Gastrocnemius medialis (tissue), 4 donors: ENCODE data around the gene ATAD3A.

Source experiments
- CTCF ChIP-seq, 5 experiments: fragments of 450-650 bp in 3 of 5; fragments of 200-600 bp in 2 of 5; sonication (generic) in 2 of 5; IDR thresholded peaks in 4 of 5; conservative IDR thresholded peaks in 1 of 5; 1 replicate in 4 of 5; 2 replicates in 1 of 5; pipeline ENCODE4 v1.5.1; 2016 to 2019; ENCODE audit warnings: antibody characterized with exemption in 5 of 5, mild to moderate bottlenecking in 3 of 5, moderate library complexity in 3 of 5
- POLR2A ChIP-seq, 2 donors: fragments of 450-650 bp; IDR thresholded peaks; one replicate each; pipeline ENCODE4 v1.6.1; 2017; ENCODE audit warnings: antibody characterized with exemption in 2 of 2, mild to moderate bottlenecking in 2 of 2, moderate library complexity in 2 of 2

- no peak for TF ChIP-seq CTCF (IDR thresholded peaks at IDR 0.05 in 4 of 5, conservative IDR thresholded peaks at IDR 0.05 in 1 of 5)
- TF ChIP-seq POLR2A (IDR thresholded peaks at IDR 0.05): peak in 1 of 2 donors; percentile 36
Measured at GRCh38 chr1:1569341-1569740, 57.4 kb downstream of the ATAD3A start.
